C4-2B (cell line): ENCODE data around the gene HCN2.

Source experiments
- ZFX ChIP-seq: fragments of 450-650 bp; IDR thresholded peaks from 2 replicates; pipeline ENCODE4 v1.6.1; 2017
- TF ChIP-seq, protein P1 (sequence below): fragments of 450-650 bp; conservative IDR thresholded peaks from 2 replicates; pipeline ENCODE4 v1.5.1; 2017; ENCODE audit warnings: mild to moderate bottlenecking

DNA sequence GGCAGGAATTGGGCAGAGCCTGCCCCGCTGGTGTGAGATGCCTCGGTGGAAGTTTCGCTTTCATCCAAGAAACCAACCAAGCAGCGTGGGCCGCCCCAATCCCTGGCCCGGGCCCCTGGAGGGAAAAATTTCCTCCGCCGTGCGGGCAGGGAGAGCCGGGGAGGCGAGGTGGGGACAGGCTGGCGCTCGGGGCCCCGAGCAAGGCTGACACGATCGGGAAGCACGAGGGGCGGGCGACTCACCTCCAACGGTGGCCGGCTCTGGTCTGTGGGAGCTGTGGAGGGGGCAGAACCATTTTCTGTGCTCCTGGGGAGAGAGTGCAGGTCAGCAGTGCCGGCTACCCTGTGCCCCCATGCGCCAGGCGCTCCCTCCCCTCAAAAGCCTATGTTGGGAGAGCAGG lies 62.3 kb downstream of the HCN2 start:
- TF ChIP-seq, protein P1, sequence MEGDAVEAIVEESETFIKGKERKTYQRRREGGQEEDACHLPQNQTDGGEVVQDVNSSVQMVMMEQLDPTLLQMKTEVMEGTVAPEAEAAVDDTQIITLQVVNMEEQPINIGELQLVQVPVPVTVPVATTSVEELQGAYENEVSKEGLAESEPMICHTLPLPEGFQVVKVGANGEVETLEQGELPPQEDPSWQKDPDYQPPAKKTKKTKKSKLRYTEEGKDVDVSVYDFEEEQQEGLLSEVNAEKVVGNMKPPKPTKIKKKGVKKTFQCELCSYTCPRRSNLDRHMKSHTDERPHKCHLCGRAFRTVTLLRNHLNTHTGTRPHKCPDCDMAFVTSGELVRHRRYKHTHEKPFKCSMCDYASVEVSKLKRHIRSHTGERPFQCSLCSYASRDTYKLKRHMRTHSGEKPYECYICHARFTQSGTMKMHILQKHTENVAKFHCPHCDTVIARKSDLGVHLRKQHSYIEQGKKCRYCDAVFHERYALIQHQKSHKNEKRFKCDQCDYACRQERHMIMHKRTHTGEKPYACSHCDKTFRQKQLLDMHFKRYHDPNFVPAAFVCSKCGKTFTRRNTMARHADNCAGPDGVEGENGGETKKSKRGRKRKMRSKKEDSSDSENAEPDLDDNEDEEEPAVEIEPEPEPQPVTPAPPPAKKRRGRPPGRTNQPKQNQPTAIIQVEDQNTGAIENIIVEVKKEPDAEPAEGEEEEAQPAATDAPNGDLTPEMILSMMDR: no peak
- TF ChIP-seq ZFX: no peak
